Left forelimb (tissue), 1 donor: ENCODE results near the gene NKD1.
"Not testable (repeated sequence)": the region's sequence is repeated elsewhere in the genome, so short reads cannot be mapped to it uniquely, and the experiment has no call there.

Source experiments
- DNase-seq: peaks from one replicate; pipeline ENCODE4 v3.0.0-alpha.2; 2018; ENCODE audit warnings: low spot score

Gene NKD1

GRCh38 chr16:50548125-50548908 lies at the start of gene NKD1:
Gene NKD1, plus strand, starts transcription at chr16:50548396. Its CDS starts 158 bp downstream, at chr16:50548554.
- DNase-seq: peak; percentile 88

GRCh38 chr16:50498431-50499155 lies 49.6 kb upstream of the NKD1 start:
- no peak for DNase-seq

GRCh38 chr16:50499254-50499653 lies 48.9 kb upstream of the NKD1 start:
- no peak for DNase-seq

GRCh38 chr16:50500171-50500874 lies 47.9 kb upstream of the NKD1 start:
- no peak for DNase-seq

GRCh38 chr16:50501251-50501650 lies 46.9 kb upstream of the NKD1 start:
- DNase-seq: no peak

- no peak for DNase-seq
Measured at GRCh38 chr16:50501986-50502615, 46.1 kb upstream of the NKD1 start.

- DNase-seq: no peak
Measured at GRCh38 chr16:50502616-50503011, 45.6 kb upstream of the NKD1 start.

GRCh38 chr16:50503868-50504531 lies 44.2 kb upstream of the NKD1 start:
- DNase-seq: not testable (repeated sequence)

- DNase-seq: no peak
Measured at GRCh38 chr16:50505115-50505514, 43.1 kb upstream of the NKD1 start.

GRCh38 chr16:50505714-50506542 lies 42.3 kb upstream of the NKD1 start:
- peak; percentile 33 for DNase-seq

- peak; percentile 30 for DNase-seq
Measured at GRCh38 chr16:50506543-50506937, 41.7 kb upstream of the NKD1 start.

GRCh38 chr16:50507397-50507796 lies 40.8 kb upstream of the NKD1 start:
- DNase-seq: no peak

- DNase-seq: peak; percentile 46
Measured at GRCh38 chr16:50509521-50510341, 38.5 kb upstream of the NKD1 start.

- no peak for DNase-seq
Measured at GRCh38 chr16:50515218-50515617, 33.0 kb upstream of the NKD1 start.

- DNase-seq: no peak
Measured at GRCh38 chr16:50516401-50516800, 31.8 kb upstream of the NKD1 start.

- DNase-seq: no peak
Measured at GRCh38 chr16:50516890-50517289, 31.3 kb upstream of the NKD1 start.

GRCh38 chr16:50517450-50518252 lies 30.5 kb upstream of the NKD1 start:
- DNase-seq: peak; percentile 49

GRCh38 chr16:50519001-50519400 lies 29.2 kb upstream of the NKD1 start:
- peak; percentile 31 for DNase-seq

- no peak for DNase-seq
Measured at GRCh38 chr16:50519602-50520001, 28.6 kb upstream of the NKD1 start.
